Activated naive CD8-positive, alpha-beta T cell treated with anti-CD3 and anti-CD28 coated beads, Interleukin-2, amount 50 U/mL, for 16 hours (primary cell): Measurements from ENCODE around the gene DDX19B.
"Not testable (repeated sequence)": the region's sequence is repeated elsewhere in the genome, so short reads cannot be mapped to it uniquely, and the experiment has no call there.

ENCODE experiments used
- DNase-seq: peaks from one replicate; pipeline ENCODE4 v3.0.0-alpha.2; 2020; ENCODE audit warnings: low read depth, low spot score

The DDX19B gene

GRCh38 chr16:70348991-70349390 lies 50.0 kb downstream of the DDX19B start:
- no peak for DNase-seq

- DNase-seq, result no peak
These were observed 50.8 kb downstream of the DDX19B start for GRCh38 chr16:70349783-70350182.

- DNase-seq, result no peak
These were observed 60.6 kb downstream of the DDX19B start for GRCh38 chr16:70359552-70359951.

GRCh38 chr16:70364399-70364798 lies 65.4 kb downstream of the DDX19B start:
- DNase-seq, result no peak

GRCh38 chr16:70370145-70370544 lies 71.2 kb downstream of the DDX19B start:
- not testable (repeated sequence) for DNase-seq

GRCh38 chr16:70370924-70371323 lies 71.9 kb downstream of the DDX19B start:
- no peak for DNase-seq

- no peak for DNase-seq
These were observed 74.1 kb downstream of the DDX19B start for GRCh38 chr16:70372921-70373728.

- DNase-seq, result no peak
These were observed 75.2 kb downstream of the DDX19B start for GRCh38 chr16:70374213-70374612.

- no peak for DNase-seq
These were observed 76.9 kb downstream of the DDX19B start for GRCh38 chr16:70375636-70376611.

GRCh38 chr16:70377782-70378181 lies 78.8 kb downstream of the DDX19B start:
- no peak for DNase-seq

GRCh38 chr16:70378869-70379493 lies 80.0 kb downstream of the DDX19B start:
- no peak for DNase-seq

GRCh38 chr16:70380248-70380918 lies 81.4 kb downstream of the DDX19B start:
- DNase-seq, result peak; percentile 63

- peak; percentile 92 for DNase-seq
These were observed 82.1 kb downstream of the DDX19B start for GRCh38 chr16:70380919-70381603.

- no peak for DNase-seq
These were observed 82.8 kb downstream of the DDX19B start for GRCh38 chr16:70381604-70382342.

GRCh38 chr16:70383421-70383960 lies 84.5 kb downstream of the DDX19B start:
- DNase-seq, result no peak
